ENCODE data around the gene TEX29. TPM values are rescaled to one million over a fixed set of nuclear protein-coding genes. Genes with fewer than 3 reads are reported as not detected.

The TEX29 gene
- total and polyA plus RNA-seq, 9 of the 15 experiments (the other 6 are each of a cell fraction or from before 2014, with no cell fraction given): 0.11 TPM; not detected in 7

- no peak for TF ChIP-seq ZBTB33 (CRISPR knock-in tag; IDR thresholded peaks at IDR 0.05)
- TF ChIP-seq IFI16 (CRISPR knock-in tag; IDR thresholded peaks at IDR 0.05): no peak
- TF ChIP-seq TSHZ1 (CRISPR knock-in tag; IDR thresholded peaks at IDR 0.05): no peak
- TF ChIP-seq ZNF507 (tag; conservative IDR thresholded peaks at IDR 0.05): no peak
- no peak for TF ChIP-seq ZBTB17 (CRISPR knock-in tag; IDR thresholded peaks at IDR 0.05)
- TF ChIP-seq NCOA6 (IDR thresholded peaks at IDR 0.05): no peak
Observed at GRCh38 chr13:111341886-111342285, 21.4 kb downstream of the TEX29 start (continued).

- intact Hi-C loops (cut with micrococcal nuclease) (no loop called here), in situ Hi-C loops (cut with MboI) (no loop called here)
- CTCF ChIA-PET (ENCODE audit: low intra/inter-chr PET ratio): no interaction called here
- Histone ChIP-seq H3K79me2 (ENCODE audit: control insufficient read depth, insufficient read depth, low read length) (no peaks in the 10 kb centered on the region), H3K9me1 (ENCODE audit: control insufficient read depth, insufficient read depth, low read length) (no peaks in the 10 kb centered on the region), H3K36me3 (ENCODE audit: control insufficient read depth, insufficient read depth, low read length) (no peaks in the 10 kb centered on the region), H3K4me2 (ENCODE audit: insufficient read depth, low read length) (no peak overlapping the region), H3K4me3 (no peak overlapping the region), H3K9ac (ENCODE audit: insufficient read depth in 1 of 2, low read depth in 2 of 2, low read length in 2 of 2) (no peak overlapping the region), H3K9me3 (replicated peaks; ENCODE audit: control insufficient read depth, insufficient read depth, low read depth, low read length) (no peaks in the 10 kb centered on the region), H3K27me3 (ENCODE audit: control insufficient read depth in 2 of 2, insufficient read depth in 2 of 2, low read length in 2 of 2) (peaks cover 3 to 71% of the 10 kb centered on the region in 2 experiments; a peak in 4 of 5 replicates), H3K27ac (ENCODE audit: extremely low read depth, low read depth, low read length) (no peak overlapping the region), H4K20me1 (replicated peaks; ENCODE audit: control insufficient read depth, insufficient read depth, low read length) (no peaks in the 10 kb centered on the region), H3K4me1 (replicated peaks in 1 of 2; ENCODE audit: control insufficient read depth in 2 of 2, insufficient read depth in 2 of 2, low read length in 2 of 2) (no peaks in the 10 kb centered on the region; a peak in 1 of 5 replicates), H2AFZ (ENCODE audit: low read depth, low read length) (no peak overlapping the region)
- POLR2A ChIA-PET: no interaction called here
- no peak for FAIRE-seq
- BruUV-seq (replicated peaks): no TSS peak
- WGBS (ENCODE audit: insufficient coverage, low coverage, missing lambda C conversion rate): 0% methylated on average over 5 of the region's 9 CpGs
- ATAC-seq: no peak
- DNase-seq (ENCODE audit: extremely low read depth in 1 of 4, low spot score in 3 of 4): no peak
- TF ChIP-seq ZEB2 (IDR thresholded peaks at IDR 0.05): no peak
- no peak for TF ChIP-seq RBM14 (IDR thresholded peaks at IDR 0.05; ENCODE audit: borderline replicate concordance, insufficient read depth, low read depth, low read length)
- no peak for TF ChIP-seq CHCHD3 (CRISPR knock-in tag; IDR thresholded peaks at IDR 0.05)
- no peak for TF ChIP-seq ZBTB9 (CRISPR knock-in tag; IDR thresholded peaks at IDR 0.05)
- TF ChIP-seq ZBTB33 (CRISPR knock-in tag; IDR thresholded peaks at IDR 0.05): no peak
- TF ChIP-seq STAG1 (CRISPR knock-in tag; IDR thresholded peaks at IDR 0.05; ENCODE audit: borderline replicate concordance): no peak
- TF ChIP-seq ATF4 (CRISPR knock-in tag; IDR thresholded peaks at IDR 0.05): no peak
Observed at GRCh38 chr13:111342721-111343120, 22.3 kb downstream of the TEX29 start.

Measured in K562 (cell line).